ENCODE data around the gene NEB.

- TF ChIP-seq CTCF (IDR thresholded peaks at IDR 0.05 in 8 of 11, conservative IDR thresholded peaks at IDR 0.05 in 3 of 11) (no peak), POLR2A (IDR thresholded peaks at IDR 0.05) (no peak)
These were observed 178.2 kb downstream of the NEB start for GRCh38 chr2:151556121-151556520.

Data from spleen (tissue), 7 donors.